SK-N-SH treated with all-trans-retinoic acid at 6 μM for 48 hours (cell line): ENCODE measurements around the gene CYP11A1.

Experiments used
- CSDC2 ChIP-seq: fragments of 250-450 bp; sonication (Bioruptor Pico); IDR thresholded peaks from 2 replicates; pipeline ENCODE4 v1.5.0; 2020; ENCODE audit warnings: mild to moderate bottlenecking, moderate library complexity
- ISL1 ChIP-seq: fragments of 250-450 bp; sonication (Bioruptor Pico); IDR thresholded peaks from 2 replicates; pipeline ENCODE4 v2.1.2; 2022; ENCODE audit warnings: mild to moderate bottlenecking, moderate library complexity
- TCF4 ChIP-seq: fragments of 250-450 bp; sonication (Bioruptor Pico); IDR thresholded peaks from 2 replicates; pipeline ENCODE4 v1.8.0; 2021; ENCODE audit warnings: mild to moderate bottlenecking, moderate library complexity, borderline replicate concordance
- ZNF8 ChIP-seq: fragments of 450-650 bp; formaldehyde crosslinking; IDR thresholded peaks from 2 replicates; pipeline ENCODE4 v1.5.0; 2020; ENCODE audit warnings: mild to moderate bottlenecking, moderate library complexity

GRCh38 chr15:74399100-74399499 lies 31.7 kb upstream of the CYP11A1 start:
- TF ChIP-seq TCF4 (CRISPR knock-in tag) (no peak), ZNF8 (CRISPR knock-in tag) (no peak), ISL1 (CRISPR knock-in tag) (no peak), CSDC2 (CRISPR knock-in tag) (no peak)
